ENCODE data around the gene SPC25. TPM values are rescaled to one million over a fixed set of nuclear protein-coding genes. Genes with fewer than 3 reads are reported as not detected.

The SPC25 gene
- total RNA-seq, 1 donor from 2014 or later: 15.8 TPM

DNA sequence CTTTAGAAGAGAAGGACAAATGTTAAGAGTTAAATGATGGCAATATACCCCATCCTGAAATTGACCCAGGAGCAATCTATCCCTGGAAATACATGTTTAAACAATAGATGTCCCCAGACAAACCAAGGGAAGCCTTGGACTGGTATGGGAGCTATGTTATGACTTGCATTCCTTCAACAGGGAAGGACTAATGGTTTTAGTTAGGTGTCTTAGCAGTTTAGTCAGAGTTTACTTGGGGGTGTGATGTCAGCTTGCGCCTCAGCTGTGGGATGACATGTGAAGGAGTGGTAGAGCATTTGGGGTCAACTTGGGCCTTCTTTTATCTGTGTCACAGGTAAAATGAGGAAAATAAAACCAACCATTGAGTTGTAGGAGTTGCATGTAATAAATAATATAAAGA, 36.8 kb downstream of the SPC25 start:
- Mint-ChIP-seq H3K4me1 (ENCODE audit: low read depth) (peaks cover 12% of the 10 kb centered on the region), H3K27ac (no peak overlapping the region), H3K36me3 (ENCODE audit: insufficient read depth) (peaks cover 4% of the 10 kb centered on the region), H3K9me3 (ENCODE audit: low read depth) (peaks cover 7% of the 10 kb centered on the region), H3K4me3 (ENCODE audit: low read depth) (no peak overlapping the region), H3K27me3 (no peaks in the 10 kb centered on the region)
- TF ChIP-seq, protein P1, sequence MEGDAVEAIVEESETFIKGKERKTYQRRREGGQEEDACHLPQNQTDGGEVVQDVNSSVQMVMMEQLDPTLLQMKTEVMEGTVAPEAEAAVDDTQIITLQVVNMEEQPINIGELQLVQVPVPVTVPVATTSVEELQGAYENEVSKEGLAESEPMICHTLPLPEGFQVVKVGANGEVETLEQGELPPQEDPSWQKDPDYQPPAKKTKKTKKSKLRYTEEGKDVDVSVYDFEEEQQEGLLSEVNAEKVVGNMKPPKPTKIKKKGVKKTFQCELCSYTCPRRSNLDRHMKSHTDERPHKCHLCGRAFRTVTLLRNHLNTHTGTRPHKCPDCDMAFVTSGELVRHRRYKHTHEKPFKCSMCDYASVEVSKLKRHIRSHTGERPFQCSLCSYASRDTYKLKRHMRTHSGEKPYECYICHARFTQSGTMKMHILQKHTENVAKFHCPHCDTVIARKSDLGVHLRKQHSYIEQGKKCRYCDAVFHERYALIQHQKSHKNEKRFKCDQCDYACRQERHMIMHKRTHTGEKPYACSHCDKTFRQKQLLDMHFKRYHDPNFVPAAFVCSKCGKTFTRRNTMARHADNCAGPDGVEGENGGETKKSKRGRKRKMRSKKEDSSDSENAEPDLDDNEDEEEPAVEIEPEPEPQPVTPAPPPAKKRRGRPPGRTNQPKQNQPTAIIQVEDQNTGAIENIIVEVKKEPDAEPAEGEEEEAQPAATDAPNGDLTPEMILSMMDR (IDR thresholded peaks at IDR 0.05; ENCODE audit: unreplicated experiment): no peak
- no peak for DNase-seq (ENCODE audit: low spot score, unreplicated experiment)

DNA sequence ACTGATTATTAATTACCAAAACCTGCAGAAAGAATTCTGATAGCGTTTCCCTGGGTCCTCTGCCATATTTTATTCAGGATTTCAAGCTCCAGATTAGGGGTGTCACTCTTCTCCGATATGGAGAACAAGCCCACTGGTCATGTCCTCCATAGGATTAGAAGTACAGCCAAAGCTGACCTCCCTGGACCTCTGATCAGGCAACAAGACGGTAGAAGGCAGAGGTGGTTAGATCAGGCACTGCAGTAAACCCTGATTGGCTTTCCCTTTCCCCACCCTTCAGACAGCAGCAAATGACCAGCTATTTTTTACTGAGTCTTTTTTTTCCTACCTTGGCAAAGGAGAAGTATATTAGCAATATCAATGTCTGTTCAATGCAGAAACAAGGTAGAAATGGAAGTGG, 37.7 kb downstream of the SPC25 start:
- H3K4me3 Mint-ChIP-seq (ENCODE audit: low read depth): no peak overlapping the region
- TF ChIP-seq, protein P1 (IDR thresholded peaks at IDR 0.05; ENCODE audit: unreplicated experiment): no peak
- DNase-seq (ENCODE audit: low spot score, unreplicated experiment): no peak
- H3K27me3 Mint-ChIP-seq: no peaks in the 10 kb centered on the region
- H3K36me3 Mint-ChIP-seq (ENCODE audit: insufficient read depth): peaks cover 4% of the 10 kb centered on the region
- peaks cover 10% of the 10 kb centered on the region for H3K4me1 Mint-ChIP-seq (ENCODE audit: low read depth)
- no peak overlapping the region for H3K27ac Mint-ChIP-seq
- H3K9me3 Mint-ChIP-seq (ENCODE audit: low read depth): peaks cover 7% of the 10 kb centered on the region

DNA sequence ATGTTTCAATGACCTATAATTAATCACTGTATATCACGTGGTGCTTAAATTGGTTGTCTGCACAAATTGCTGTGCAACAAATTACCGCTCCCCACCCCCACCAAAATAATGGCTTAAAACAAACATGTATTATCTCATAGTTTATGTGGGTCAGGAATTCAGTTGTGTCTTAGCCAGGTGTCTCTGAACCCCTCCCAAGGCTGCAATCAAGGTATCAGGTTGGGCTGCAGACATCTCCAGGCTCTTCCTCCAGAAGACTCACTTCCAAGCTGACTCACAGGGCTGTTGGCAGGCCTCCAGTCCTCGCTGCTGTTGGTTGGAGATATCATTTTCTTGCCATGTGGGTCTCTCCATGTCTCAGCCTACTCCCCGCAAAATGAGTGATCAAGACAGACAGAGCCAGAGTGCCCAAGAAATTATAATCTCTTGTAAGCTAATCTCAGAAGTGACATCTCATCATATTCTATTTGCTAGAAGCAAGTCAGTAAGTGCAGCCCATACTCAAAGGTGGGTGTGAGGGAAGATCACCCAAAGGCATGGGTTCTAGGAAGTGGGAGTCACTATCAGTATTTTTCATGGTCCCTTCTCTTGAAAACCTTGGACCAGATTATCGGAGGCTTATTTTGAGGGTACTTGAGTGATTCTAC, 38.4 kb downstream of the SPC25 start:
- peaks cover 7% of the 10 kb centered on the region for H3K9me3 Mint-ChIP-seq (ENCODE audit: low read depth)
- no peaks in the 10 kb centered on the region for H3K27me3 Mint-ChIP-seq
- TF ChIP-seq, protein P1 (IDR thresholded peaks at IDR 0.05; ENCODE audit: unreplicated experiment): no peak
- no peak overlapping the region for H3K4me3 Mint-ChIP-seq (ENCODE audit: low read depth)
- peaks cover 4% of the 10 kb centered on the region for H3K36me3 Mint-ChIP-seq (ENCODE audit: insufficient read depth)
- H3K4me1 Mint-ChIP-seq (ENCODE audit: low read depth): peaks cover 4% of the 10 kb centered on the region
- DNase-seq (ENCODE audit: low spot score, unreplicated experiment): no peak
- no peak overlapping the region for H3K27ac Mint-ChIP-seq

DNA sequence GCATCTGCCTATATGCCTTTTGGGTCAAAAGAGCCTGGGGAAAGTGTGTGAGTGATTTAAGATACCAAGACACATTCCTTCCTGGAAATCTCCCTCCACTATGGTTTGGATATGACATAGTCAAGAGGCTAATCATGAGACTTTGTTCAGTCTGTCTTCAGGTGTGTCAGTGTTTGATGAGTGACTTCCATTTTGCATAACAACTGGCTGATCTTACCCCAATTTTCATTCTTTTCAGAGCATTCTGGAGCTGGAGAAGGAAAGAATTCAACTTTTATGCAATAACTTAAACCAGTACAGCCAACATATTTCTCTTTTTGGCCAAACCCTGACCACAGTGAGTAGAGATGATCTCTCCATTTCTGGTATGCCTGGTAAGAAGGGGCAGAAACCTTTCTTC, 39.4 kb downstream of the SPC25 start:
- H3K4me1 Mint-ChIP-seq (ENCODE audit: low read depth): no peaks in the 10 kb centered on the region
- peaks cover 5% of the 10 kb centered on the region for H3K9me3 Mint-ChIP-seq (ENCODE audit: low read depth)
- TF ChIP-seq, protein P1 (IDR thresholded peaks at IDR 0.05; ENCODE audit: unreplicated experiment): no peak
- no peaks in the 10 kb centered on the region for H3K27me3 Mint-ChIP-seq
- no peak overlapping the region for H3K4me3 Mint-ChIP-seq (ENCODE audit: low read depth)
- DNase-seq (ENCODE audit: low spot score, unreplicated experiment): no peak
- H3K27ac Mint-ChIP-seq: no peak overlapping the region
- H3K36me3 Mint-ChIP-seq (ENCODE audit: insufficient read depth): peaks cover 1% of the 10 kb centered on the region

DNA sequence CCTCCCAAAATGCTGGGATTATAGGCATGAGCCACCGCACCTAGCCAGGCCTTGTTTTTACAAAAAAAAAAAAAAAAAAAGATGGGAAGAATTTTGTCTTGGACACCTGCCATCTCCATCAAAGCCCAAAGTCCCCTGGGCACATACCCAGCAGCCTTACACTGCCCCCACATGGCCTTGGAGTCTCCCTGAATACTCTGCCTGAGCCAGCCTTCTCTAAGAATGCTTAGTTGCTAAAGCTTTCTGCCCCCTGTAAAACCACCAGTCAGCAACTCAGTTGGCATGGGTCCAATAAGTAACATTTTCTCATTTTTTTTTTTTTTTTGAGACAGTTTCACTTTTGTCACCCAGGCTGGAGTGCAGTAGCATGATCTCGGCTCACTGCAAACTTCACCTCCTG, 40.6 kb downstream of the SPC25 start:
- no peak for DNase-seq (ENCODE audit: low spot score, unreplicated experiment)
- H3K4me3 Mint-ChIP-seq (ENCODE audit: low read depth): no peak overlapping the region
- no peaks in the 10 kb centered on the region for H3K4me1 Mint-ChIP-seq (ENCODE audit: low read depth)
- H3K27me3 Mint-ChIP-seq: no peaks in the 10 kb centered on the region
- H3K9me3 Mint-ChIP-seq (ENCODE audit: low read depth): peaks cover 5% of the 10 kb centered on the region
- TF ChIP-seq, protein P1 (IDR thresholded peaks at IDR 0.05; ENCODE audit: unreplicated experiment): no peak
- H3K27ac Mint-ChIP-seq: no peak overlapping the region
- H3K36me3 Mint-ChIP-seq (ENCODE audit: insufficient read depth): peaks cover 1% of the 10 kb centered on the region
